K562 (cell line): ENCODE data around the gene GRPEL2. TPM values are rescaled to one million over a fixed set of nuclear protein-coding genes. Genes with fewer than 3 reads are reported as not detected.
A peak's percentile ranks its signal among the peaks of the same experiment; 100 is the strongest.

Experiments used
- CEBPZ ChIP-seq: fragments of 150-350 bp; IDR thresholded peaks from 2 replicates; pipeline ENCODE4 v1.6.1; 2014; ENCODE audit warnings: low read depth, mild to moderate bottlenecking, low read length, borderline replicate concordance
- DACH1 ChIP-seq: fragments of 450-650 bp; IDR thresholded peaks from 2 replicates; pipeline ENCODE4 v1.6.1; 2018; ENCODE audit not compliant: partially characterized antibody
- GABPB1 ChIP-seq: sonication (generic); formaldehyde crosslinking; IDR thresholded peaks from 2 replicates; pipeline ENCODE4 v1.8.0; 2022; ENCODE audit warnings: mild to moderate bottlenecking, missing genetic modification reagents
- HNRNPH1 ChIP-seq: fragments of 200-400 bp; formaldehyde crosslinking; optimal IDR thresholded peaks from 2 replicates; pipeline ENCODE3; 2017; ENCODE audit warnings: low read depth, mild to moderate bottlenecking, low read length, moderate library complexity
- MEF2D ChIP-seq: conservative IDR thresholded peaks from 2 replicates; pipeline ENCODE4 v1.6.1; 2016; ENCODE audit warnings: low read depth, missing genetic modification characterization, missing compliant biosample characterization
- NR2C2 ChIP-seq, 2 experiments: fragments of 200-800 bp in 1 of 2; sonication (Bioruptor generic) in 1 of 2; sonication (generic) in 1 of 2; formaldehyde crosslinking in 1 of 2; IDR thresholded peaks; 2 replicates each; pipeline versions ENCODE4 v1.6.1 to v1.8.0; 2016 to 2022; ENCODE audit warnings: mild to moderate bottlenecking in 1 of 2, missing compliant biosample characterization in 1 of 2, missing genetic modification characterization in 1 of 2, missing genetic modification reagents in 1 of 2
- PKNOX1 ChIP-seq: fragments of 450-650 bp; IDR thresholded peaks from 2 replicates; pipeline ENCODE4 v1.6.1; 2016
- PRDM10 ChIP-seq: fragments of 450-650 bp; IDR thresholded peaks from 2 replicates; pipeline ENCODE4 v1.6.1; 2018; ENCODE audit not compliant: partially characterized antibody
- RNF2 ChIP-seq: sonication (generic); IDR thresholded peaks from 2 replicates; pipeline ENCODE4 v1.6.1; 2016
- SREBF2 ChIP-seq: sonication (generic); formaldehyde crosslinking; IDR thresholded peaks from 2 replicates; pipeline ENCODE4 v1.4.0; 2020; ENCODE audit warnings: mild to moderate bottlenecking, missing genetic modification reagents
- THAP12 ChIP-seq: fragments of 250-450 bp; sonication (Bioruptor Pico); IDR thresholded peaks from 2 replicates; pipeline ENCODE4 v1.9.0; 2021; ENCODE audit warnings: mild to moderate bottlenecking, inconsistent platforms
- YBX1 ChIP-seq: fragments of 450-650 bp; IDR thresholded peaks from 2 replicates; pipeline ENCODE4 v1.7.1; 2016; ENCODE audit warnings: mild to moderate bottlenecking
- ZNF23 ChIP-seq: fragments of 250-450 bp; sonication (Bioruptor Pico); IDR thresholded peaks from 2 replicates; pipeline ENCODE4 v1.4.0; 2020; ENCODE audit warnings: mild to moderate bottlenecking
- ZNF263 ChIP-seq: sonication (generic); formaldehyde crosslinking; IDR thresholded peaks from 2 replicates; pipeline ENCODE4 v1.8.0; 2022; ENCODE audit warnings: mild to moderate bottlenecking, missing genetic modification reagents, borderline replicate concordance
- ZNF583 ChIP-seq: fragments of 250-450 bp; sonication (Bioruptor Pico); IDR thresholded peaks from 2 replicates; pipeline ENCODE4 v1.4.0; 2020
- ZNF655 ChIP-seq: fragments of 250-450 bp; sonication (Bioruptor Pico); IDR thresholded peaks from 2 replicates; pipeline ENCODE4 v1.5.0; 2021
- ZNF717 ChIP-seq: fragments of 250-450 bp; sonication (Bioruptor Pico); IDR thresholded peaks from 2 replicates; pipeline ENCODE4 v1.5.0; 2021
- polyA plus RNA-seq, 8 experiments: library from polyadenylated mRNA; depleted of rRNA in 4 of 8; stranded (reverse) in 5 of 8; unstranded in 3 of 8; fragments of >200 nt; fragmentation: Nextera tagmentation in 2 of 8; fragmentation: Illumina TruSeq in 1 of 8; extraction: Ambion mirVana in 2 of 8; extraction: Trizol in 1 of 8; gene quantifications; 2 replicates each; pipeline versions ENCODE4 v1.2.1 to v1.2.3, GENCODE V29; 2011 to 2014; ENCODE audit warnings: inconsistent platforms in 1 of 8, missing spikeins in 1 of 8
- total RNA-seq, 7 experiments: library from RNA; depleted of rRNA in 6 of 7; stranded (reverse); fragments of >200 nt in 6 of 7; fragmentation: Illumina TruSeq in 2 of 7; extraction: Trizol in 2 of 7; gene quantifications; 2 replicates each; pipeline versions ENCODE4 v1.2.1 to v1.2.3, GENCODE V29; 2011 to 2021; ENCODE audit warnings: low replicate concordance in 1 of 7

The GRPEL2 gene
- total and polyA plus RNA-seq, 9 of the 15 experiments (the other 6 are each of a cell fraction or from before 2014, with no cell fraction given): 11.2 to 40.5 (median 25.8) TPM

GRCh38 chr5:149365418-149365817 lies 20.1 kb downstream of the GRPEL2 start (continued):
- no peak for TF ChIP-seq ZNF263 (CRISPR knock-in tag)
- no peak for TF ChIP-seq YBX1
- TF ChIP-seq ZNF583 (CRISPR knock-in tag): no peak
- TF ChIP-seq ZNF717: no peak
- TF ChIP-seq ZNF23: no peak
- TF ChIP-seq GABPB1 (CRISPR knock-in tag): no peak
- TF ChIP-seq PKNOX1: peak; percentile 42; the same call in 1 of the 2 replicates
- no peak for TF ChIP-seq SREBF2 (CRISPR knock-in tag)
- TF ChIP-seq MEF2D: no peak
- TF ChIP-seq NR2C2 (CRISPR knock-in tag; IDR thresholded peaks at IDR 0.05): peak; percentile 94
- peak; percentile 87 for TF ChIP-seq NR2C2 (tag; IDR thresholded peaks at IDR 0.05)
- TF ChIP-seq CEBPZ: no peak
- no peak for TF ChIP-seq RNF2
- no peak for TF ChIP-seq THAP12 (CRISPR knock-in tag)
- peak; percentile 18 for TF ChIP-seq DACH1
- TF ChIP-seq HNRNPH1: no peak
- no peak for TF ChIP-seq PRDM10
- no peak for TF ChIP-seq ZNF655 (CRISPR knock-in tag)
